Endothelial cell of umbilical vein (primary cell): ENCODE data around the gene CEP63. TPM values are rescaled to one million over a fixed set of nuclear protein-coding genes. Genes with fewer than 3 reads are reported as not detected.

Experiments
- BruUV-seq: library from RNA; stranded (reverse); fragments of 400-500 nt; replicated peaks from 2 replicates; lab custom pipeline; 2021; lab: Mats Ljungman, UMichigan
- CTCF ChIA-PET: fragments of 300-600, 350-600 bp; sonication (Branson Sonifier 250); formaldehyde crosslinking; loops from one replicate; lab custom pipeline; 2021; ENCODE audit warnings: antibody characterized with exemption, inconsistent platforms; lab: Charles Lee
- POLR2A ChIA-PET: fragments of 300-600, 350-600 bp; sonication (Branson Sonifier 250); formaldehyde crosslinking; loops from one replicate; lab custom pipeline; 2021; ENCODE audit warnings: antibody characterized with exemption, inconsistent platforms; lab: Charles Lee
- DNase-seq: peaks from one replicate; pipeline ENCODE4 v3.0.0-alpha.2; 2011; ENCODE audit warnings: low read depth, low spot score
- FAIRE-seq: peaks from 2 replicates; lab custom pipeline; 2011; peaks lifted over from hg19 to GRCh38; lab: Jason Lieb, UNC
- H2AFZ ChIP-seq: 2 replicates; pipeline ENCODE4 v1.6.0; 2012; ENCODE audit warnings: low read depth, low read length, control low read depth, inconsistent platforms
- H3K27ac ChIP-seq: 2 replicates; pipeline ENCODE4 v1.5.1; 2011; ENCODE audit warnings: low read depth, mild to moderate bottlenecking, control low read depth, low read length, moderate library complexity; ENCODE audit not compliant: insufficient read depth
- H3K27me3 ChIP-seq, 2 experiments: 2 replicates each; pipeline versions ENCODE4 v1.6.0 to v1.6.1; 2011; ENCODE audit warnings: low read length in 2 of 2, mixed read lengths in 1 of 2; ENCODE audit not compliant: control insufficient read depth in 2 of 2, insufficient read depth in 2 of 2
- H3K36me3 ChIP-seq, 2 experiments: 2 replicates in 1 of 2; 3 replicates in 1 of 2; pipeline ENCODE4 v1.5.1; 2011; ENCODE audit warnings: low read length in 2 of 2, mild to moderate bottlenecking in 1 of 2, moderate library complexity in 1 of 2; ENCODE audit not compliant: control insufficient read depth in 2 of 2, insufficient read depth in 2 of 2; ENCODE audit errors: extremely low read depth in 1 of 2
- H3K4me1 ChIP-seq: 3 replicates; pipeline ENCODE4 v1.5.1; 2011; ENCODE audit warnings: mild to moderate bottlenecking, low read length; ENCODE audit not compliant: control insufficient read depth, insufficient read depth; ENCODE audit errors: extremely low read depth
- H3K4me2 ChIP-seq: 2 replicates; pipeline ENCODE4 v1.6.1; 2011; ENCODE audit warnings: low read length, control low read depth, mixed read lengths; ENCODE audit not compliant: insufficient read depth
- H3K4me3 ChIP-seq, 3 experiments: fragments of 200-600 bp in 1 of 3; sonication (generic), shearing (Covaris generic) in 1 of 3; replicated peaks in 1 of 3; 2 replicates each; pipeline ENCODE4 v1.5.1; 2011 to 2016; ENCODE audit warnings: control low read depth in 3 of 3, low read length in 3 of 3, mild to moderate bottlenecking in 2 of 3, inconsistent platforms in 1 of 3, low read depth in 1 of 3, moderate library complexity in 1 of 3; ENCODE audit not compliant: insufficient read depth in 1 of 3
- H3K79me2 ChIP-seq: 2 replicates; pipeline ENCODE4 v1.6.0; 2012; ENCODE audit warnings: low read length, inconsistent platforms; ENCODE audit not compliant: control insufficient read depth, insufficient read depth
- H3K9ac ChIP-seq: replicated peaks from 2 replicates; pipeline ENCODE3; 2011; ENCODE audit warnings: low read length, control low read depth; ENCODE audit not compliant: insufficient read depth; ENCODE audit errors: extremely low read depth
- H3K9me1 ChIP-seq: replicated peaks from 3 replicates; pipeline ENCODE4 v1.6.0; 2011; ENCODE audit warnings: mild to moderate bottlenecking, low read length; ENCODE audit not compliant: control insufficient read depth, insufficient read depth; ENCODE audit errors: extremely low read depth
- H3K9me3 ChIP-seq: replicated peaks from 2 replicates; pipeline ENCODE4 v1.5.1; 2012; ENCODE audit warnings: low read length, inconsistent platforms; ENCODE audit not compliant: control insufficient read depth, insufficient read depth
- H4K20me1 ChIP-seq: replicated peaks from 2 replicates; pipeline ENCODE3; 2011; ENCODE audit warnings: mild to moderate bottlenecking, low read length; ENCODE audit not compliant: control insufficient read depth, insufficient read depth; ENCODE audit errors: extremely low read depth
- FOS ChIP-seq: IDR thresholded peaks from 2 replicates; pipeline ENCODE4 v1.6.1; 2011; ENCODE audit warnings: mild to moderate bottlenecking, low read length, moderate library complexity, borderline replicate concordance; ENCODE audit not compliant: insufficient read depth
- JUN ChIP-seq: IDR thresholded peaks from 2 replicates; pipeline ENCODE4 v1.6.1; 2011; ENCODE audit warnings: borderline replicate concordance, low read depth; ENCODE audit not compliant: insufficient read length, insufficient read depth
- POLR2A ChIP-seq: IDR thresholded peaks from 2 replicates; pipeline ENCODE4 v1.6.1; 2012; ENCODE audit warnings: low read depth, mild to moderate bottlenecking, control low read depth, low read length
- dilution Hi-C: fragments of 300-500 bp; cut with MboI; formaldehyde crosslinking; loops from one replicate; pipeline ENCODE4 v1.15.0; 2019; ENCODE audit warnings: low sequenced_read_pairs; ENCODE audit not compliant: extremely low pct_ligation_motif_present
- intact Hi-C: fragments of 100-400 bp; cut with micrococcal nuclease; formaldehyde crosslinking; loops from one replicate; pipeline ENCODE4 v1.10.0; 2022
- polyA plus RNA-seq, 4 experiments: library from polyadenylated mRNA; depleted of rRNA in 3 of 4; stranded (reverse) in 3 of 4; unstranded in 1 of 4; fragments of >200 nt; gene quantifications; 2 replicates each; pipeline versions ENCODE4 v1.2.1 to v1.2.3, GENCODE V29; 2011 to 2012; ENCODE audit warnings: missing spikeins in 1 of 4
- total RNA-seq: library from RNA; stranded (reverse); gene quantifications from 2 replicates; pipeline ENCODE4 v1.2.3, GENCODE V29; 2021
- TF ChIP-seq, protein P1 (sequence below), 2 donors: IDR thresholded peaks; 1 replicate in 1 of 2; 2 replicates in 1 of 2; pipeline ENCODE4 v1.5.1; 2011; ENCODE audit warnings: low read length in 2 of 2, mild to moderate bottlenecking in 2 of 2, moderate library complexity in 2 of 2, control low read depth in 1 of 2, inconsistent platforms in 1 of 2, low read depth in 1 of 2; ENCODE audit not compliant: insufficient read depth in 1 of 2; ENCODE audit errors: extremely low read depth in 1 of 2

CEP63 gene
- total and polyA plus RNA-seq, 2 donors (not counting 3 experiments of a cell fraction or from before 2014, with no cell fraction given), result 5.7 to 29.4 TPM

- Histone ChIP-seq H4K20me1 (no peaks in the 10 kb centered on the region), H3K4me3 (no peak overlapping the region), H3K79me2 (no peaks in the 10 kb centered on the region), H3K9me1 (no peaks in the 10 kb centered on the region), H3K27me3 (no peaks in the 10 kb centered on the region), H3K4me2 (no peak overlapping the region), H3K27ac (no peak overlapping the region), H3K9ac (no peak overlapping the region), H3K36me3 (no peaks in the 10 kb centered on the region), H3K4me1 (no peaks in the 10 kb centered on the region), H3K9me3 (no peaks in the 10 kb centered on the region), H2AFZ (no peak overlapping the region)
- FAIRE-seq (no peak), DNase-seq (no peak)
- no TSS peak for BruUV-seq
- CTCF ChIA-PET, result interaction anchor here (1.2 kb wide), 1 partner anchor 188 kb away, joined by 5 read pairs; the partner anchor contains the start of gene EPHB1
- dilution Hi-C loops, result no loop called here
- intact Hi-C loops, result no loop called here
- POLR2A ChIA-PET, result no interaction called here
- TF ChIP-seq POLR2A, result no peak
- TF ChIP-seq, protein P1, sequence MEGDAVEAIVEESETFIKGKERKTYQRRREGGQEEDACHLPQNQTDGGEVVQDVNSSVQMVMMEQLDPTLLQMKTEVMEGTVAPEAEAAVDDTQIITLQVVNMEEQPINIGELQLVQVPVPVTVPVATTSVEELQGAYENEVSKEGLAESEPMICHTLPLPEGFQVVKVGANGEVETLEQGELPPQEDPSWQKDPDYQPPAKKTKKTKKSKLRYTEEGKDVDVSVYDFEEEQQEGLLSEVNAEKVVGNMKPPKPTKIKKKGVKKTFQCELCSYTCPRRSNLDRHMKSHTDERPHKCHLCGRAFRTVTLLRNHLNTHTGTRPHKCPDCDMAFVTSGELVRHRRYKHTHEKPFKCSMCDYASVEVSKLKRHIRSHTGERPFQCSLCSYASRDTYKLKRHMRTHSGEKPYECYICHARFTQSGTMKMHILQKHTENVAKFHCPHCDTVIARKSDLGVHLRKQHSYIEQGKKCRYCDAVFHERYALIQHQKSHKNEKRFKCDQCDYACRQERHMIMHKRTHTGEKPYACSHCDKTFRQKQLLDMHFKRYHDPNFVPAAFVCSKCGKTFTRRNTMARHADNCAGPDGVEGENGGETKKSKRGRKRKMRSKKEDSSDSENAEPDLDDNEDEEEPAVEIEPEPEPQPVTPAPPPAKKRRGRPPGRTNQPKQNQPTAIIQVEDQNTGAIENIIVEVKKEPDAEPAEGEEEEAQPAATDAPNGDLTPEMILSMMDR (IDR thresholded peaks at IDR 0.05; ENCODE audit: extremely low read depth in 1 of 2, insufficient read depth in 1 of 2, low read depth in 1 of 2, low read length in 2 of 2), result no peak
- no peak for TF ChIP-seq FOS
- no peak for TF ChIP-seq JUN
These were observed 120.5 kb downstream of the CEP63 start for GRCh38 chr3:134606033-134607025.
